Measurements from ENCODE around the gene GLS2.

DNA sequence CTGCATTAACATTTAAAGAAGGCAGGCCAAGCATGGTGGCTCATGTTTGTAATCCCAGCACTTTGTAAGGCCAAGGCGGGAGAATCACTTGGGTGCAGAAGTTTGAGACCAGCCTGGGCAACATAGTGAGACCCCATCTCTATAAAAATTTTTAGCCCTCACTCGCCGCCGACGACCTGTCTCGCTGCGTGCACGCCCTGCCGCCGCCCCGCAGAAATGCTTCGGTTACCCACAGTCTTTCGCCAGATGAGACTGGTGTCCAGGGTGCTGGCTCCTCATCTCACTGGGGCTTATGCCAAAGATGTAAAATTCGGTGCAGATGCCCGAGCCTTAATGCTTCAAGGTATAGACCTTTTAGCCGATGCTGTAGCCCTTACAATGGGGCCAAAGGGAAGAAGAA, 22.8 kb upstream of the GLS2 start:
- TF ChIP-seq, protein P1, sequence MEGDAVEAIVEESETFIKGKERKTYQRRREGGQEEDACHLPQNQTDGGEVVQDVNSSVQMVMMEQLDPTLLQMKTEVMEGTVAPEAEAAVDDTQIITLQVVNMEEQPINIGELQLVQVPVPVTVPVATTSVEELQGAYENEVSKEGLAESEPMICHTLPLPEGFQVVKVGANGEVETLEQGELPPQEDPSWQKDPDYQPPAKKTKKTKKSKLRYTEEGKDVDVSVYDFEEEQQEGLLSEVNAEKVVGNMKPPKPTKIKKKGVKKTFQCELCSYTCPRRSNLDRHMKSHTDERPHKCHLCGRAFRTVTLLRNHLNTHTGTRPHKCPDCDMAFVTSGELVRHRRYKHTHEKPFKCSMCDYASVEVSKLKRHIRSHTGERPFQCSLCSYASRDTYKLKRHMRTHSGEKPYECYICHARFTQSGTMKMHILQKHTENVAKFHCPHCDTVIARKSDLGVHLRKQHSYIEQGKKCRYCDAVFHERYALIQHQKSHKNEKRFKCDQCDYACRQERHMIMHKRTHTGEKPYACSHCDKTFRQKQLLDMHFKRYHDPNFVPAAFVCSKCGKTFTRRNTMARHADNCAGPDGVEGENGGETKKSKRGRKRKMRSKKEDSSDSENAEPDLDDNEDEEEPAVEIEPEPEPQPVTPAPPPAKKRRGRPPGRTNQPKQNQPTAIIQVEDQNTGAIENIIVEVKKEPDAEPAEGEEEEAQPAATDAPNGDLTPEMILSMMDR (IDR thresholded peaks at IDR 0.05) = no peak
- no peak for TF ChIP-seq POLR2A (IDR thresholded peaks at IDR 0.05)
